OCI-M1 (cell line): ENCODE data around the gene OR10K1.
A peak's percentile ranks its signal among the peaks of the same experiment; 100 is the strongest.
"Not testable (repeated sequence)": the region's sequence is repeated elsewhere in the genome, so short reads cannot be mapped to it uniquely, and the experiment has no call there.

Source experiments
- DNase-seq: peaks from one replicate; lab custom pipeline; 2025; lab: John Stamatoyannopoulos, UW

Gene OR10K1, protein sequence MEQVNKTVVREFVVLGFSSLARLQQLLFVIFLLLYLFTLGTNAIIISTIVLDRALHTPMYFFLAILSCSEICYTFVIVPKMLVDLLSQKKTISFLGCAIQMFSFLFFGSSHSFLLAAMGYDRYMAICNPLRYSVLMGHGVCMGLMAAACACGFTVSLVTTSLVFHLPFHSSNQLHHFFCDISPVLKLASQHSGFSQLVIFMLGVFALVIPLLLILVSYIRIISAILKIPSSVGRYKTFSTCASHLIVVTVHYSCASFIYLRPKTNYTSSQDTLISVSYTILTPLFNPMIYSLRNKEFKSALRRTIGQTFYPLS

DNA sequence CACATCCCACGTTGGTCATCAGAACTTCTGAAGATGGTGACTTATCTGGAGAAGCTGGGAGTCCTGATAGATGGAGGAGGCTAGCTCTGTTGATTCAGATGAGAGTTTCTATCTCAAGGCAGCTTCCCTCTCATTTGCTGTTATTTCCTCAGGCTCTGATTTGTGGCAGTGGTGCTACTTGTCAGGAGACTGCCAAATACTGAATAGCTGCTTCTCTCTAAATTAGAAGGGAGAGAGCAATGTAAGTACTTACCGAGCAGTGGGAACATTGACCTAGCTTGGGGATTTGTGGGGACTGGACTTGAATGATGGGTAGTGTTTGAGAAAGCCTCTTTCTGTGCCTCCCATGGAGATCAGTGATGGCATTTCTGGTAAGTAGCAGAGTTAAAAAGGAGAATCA lies at the start of gene OR10K1:
Gene OR10K1, plus strand, starts transcription at position 301 of the 400 bp plus-strand sequence. CDS start 3,728 bp downstream, outside the sequence.
- DNase-seq: no peak

DNA sequence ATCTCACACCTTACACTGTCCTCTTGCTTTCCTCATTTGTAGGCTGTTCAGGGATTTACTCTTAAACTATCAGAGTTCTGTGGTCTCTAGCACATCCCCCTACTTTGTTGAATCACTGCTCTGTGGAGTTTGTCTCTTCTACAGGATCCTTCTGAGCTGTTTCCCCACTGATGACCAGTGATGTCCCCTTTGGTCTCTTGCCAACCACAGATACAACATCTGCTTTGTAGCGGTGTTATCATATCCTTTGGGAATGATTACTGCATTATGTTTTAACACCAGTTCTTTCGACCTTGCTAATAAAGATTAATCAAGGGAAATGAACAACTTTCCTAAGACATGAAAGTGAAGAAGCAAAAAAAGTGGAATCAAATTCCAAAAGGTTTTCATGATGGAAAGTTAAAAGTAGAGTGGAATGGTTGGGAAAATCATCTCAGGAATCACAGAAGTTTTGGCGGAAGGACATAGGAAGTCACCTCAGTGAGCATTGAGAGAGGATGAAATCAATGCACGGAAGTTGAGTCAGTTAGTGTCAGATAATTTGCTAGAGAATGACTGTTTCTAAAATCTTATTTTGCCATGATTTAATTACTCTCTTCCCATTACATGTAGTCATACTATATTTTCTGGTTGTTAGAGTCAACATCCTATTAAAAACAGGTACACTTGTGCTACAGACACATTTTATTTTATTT lies 46.8 kb upstream of the OR10K1 start:
- no peak for DNase-seq

DNA sequence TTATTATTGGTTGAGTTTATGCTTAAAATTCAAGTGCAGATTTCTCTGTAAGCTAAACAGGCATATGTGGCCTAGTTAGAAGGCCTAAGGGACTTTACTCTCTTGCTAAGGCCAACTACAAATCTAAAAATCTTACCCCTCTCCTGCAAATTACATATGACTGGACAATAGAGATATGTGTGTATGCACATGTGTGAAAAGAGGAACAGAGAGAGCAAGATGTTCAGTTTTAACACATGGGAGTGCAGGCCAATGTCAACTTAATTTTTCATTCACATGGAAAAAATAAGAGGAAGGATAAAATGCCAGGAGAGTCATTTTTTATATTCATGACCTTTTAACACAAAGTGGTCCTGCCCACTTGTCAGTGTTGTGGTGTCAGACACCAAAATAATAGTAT lies 44.0 kb upstream of the OR10K1 start:
- DNase-seq: no peak

DNA sequence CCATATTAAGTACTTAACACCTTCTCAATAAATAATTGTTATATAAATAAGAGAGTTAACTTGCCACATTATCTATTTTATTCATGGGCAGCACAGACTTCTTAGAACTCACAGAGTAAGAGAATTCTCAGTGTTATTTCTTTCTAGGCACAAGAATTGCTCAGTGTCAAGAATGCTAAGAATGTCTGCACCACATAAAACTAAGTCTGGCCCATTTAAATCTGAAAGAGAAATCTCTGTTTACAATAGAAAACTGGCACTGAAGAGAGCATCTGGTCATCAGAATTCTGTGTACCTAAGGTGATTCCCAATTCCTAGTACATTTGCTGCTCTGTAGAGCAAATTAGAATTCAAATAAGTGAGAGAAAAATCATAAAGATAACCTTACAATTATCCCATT lies 39.4 kb upstream of the OR10K1 start:
- DNase-seq: no peak

DNA sequence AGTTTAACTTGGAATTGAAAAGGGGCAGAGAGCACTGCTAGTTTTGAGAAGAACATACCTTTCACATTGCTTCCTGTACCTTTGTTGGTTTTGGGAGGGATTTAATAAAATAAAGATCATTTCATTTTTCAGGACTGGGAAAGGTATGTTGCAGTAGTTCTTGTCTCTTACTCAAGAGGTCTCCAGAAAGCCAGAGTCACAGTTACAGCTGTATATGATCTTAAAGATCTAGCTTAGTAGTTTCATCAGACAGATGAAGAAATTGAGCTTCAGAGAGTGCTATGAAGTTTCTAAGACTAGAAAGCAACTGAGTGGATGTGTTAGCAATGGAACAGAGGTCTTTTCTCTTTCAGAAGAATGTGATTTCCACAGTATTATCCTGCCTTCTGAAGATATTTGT lies 36.6 kb upstream of the OR10K1 start:
- DNase-seq: peak; percentile 41

DNA sequence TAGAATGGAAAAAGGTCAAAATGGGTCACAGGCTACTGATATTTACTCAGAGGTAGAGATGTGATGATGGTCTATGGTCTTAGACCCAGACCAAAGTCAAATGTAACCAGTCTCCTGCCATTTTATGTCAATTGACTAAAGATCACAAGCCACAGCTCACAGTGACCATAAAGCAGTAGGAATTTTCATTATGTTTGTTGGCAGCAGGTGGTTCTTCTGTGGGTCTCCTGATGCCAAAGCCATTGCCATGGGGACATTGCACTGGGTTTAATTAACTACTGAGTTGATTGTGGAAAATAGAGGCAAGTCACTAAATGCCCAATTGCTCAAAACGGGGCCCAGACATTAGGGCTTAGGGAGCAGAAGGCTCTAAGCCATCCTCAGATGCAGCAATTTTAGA lies 35.5 kb upstream of the OR10K1 start, which contains the start of gene OR10K2:
Gene OR10K2, minus strand, starts transcription at position 101 of the 400 bp plus-strand sequence. CDS start 5,371 bp downstream, outside the sequence.
- DNase-seq: no peak

DNA sequence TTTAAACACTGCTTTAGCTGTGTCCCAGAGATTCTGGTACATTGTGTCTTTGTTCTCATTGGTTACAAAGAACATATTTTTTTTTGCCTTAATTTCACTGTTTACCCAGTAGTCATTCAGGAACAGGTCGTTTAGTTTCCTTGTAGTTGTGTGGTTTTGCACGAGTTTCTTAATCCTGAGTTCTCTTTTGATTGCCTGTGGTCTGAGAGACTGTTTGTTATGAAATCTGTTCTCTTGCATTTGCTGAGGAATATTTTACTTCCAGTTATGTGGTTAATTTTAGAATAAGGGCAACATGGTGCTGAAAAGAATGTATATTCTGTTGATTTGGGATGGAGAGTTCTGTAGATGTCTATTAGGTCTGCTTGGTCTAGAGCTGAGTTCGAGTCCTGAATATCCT lies 31.5 kb upstream of the OR10K1 start:
- DNase-seq: not testable (repeated sequence)

DNA sequence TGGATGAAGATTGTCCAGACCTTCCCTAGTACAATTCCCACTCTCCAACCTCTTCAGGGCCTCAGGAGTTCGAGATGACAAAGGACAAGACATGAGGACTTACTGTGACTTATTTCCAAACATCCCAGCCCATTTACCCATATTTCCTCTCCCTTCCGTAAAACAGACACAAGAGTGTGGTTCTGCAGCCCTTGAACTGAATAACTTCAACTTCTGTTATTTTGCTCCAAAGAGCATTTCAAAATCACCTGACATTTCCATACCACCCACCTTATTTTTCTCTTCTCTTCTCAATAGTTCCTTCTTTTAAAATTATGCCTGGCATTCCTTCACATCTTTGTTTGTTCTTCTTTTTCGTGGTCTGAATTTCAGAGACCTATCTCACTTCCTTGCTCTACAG lies 26.9 kb upstream of the OR10K1 start:
- DNase-seq: no peak

DNA sequence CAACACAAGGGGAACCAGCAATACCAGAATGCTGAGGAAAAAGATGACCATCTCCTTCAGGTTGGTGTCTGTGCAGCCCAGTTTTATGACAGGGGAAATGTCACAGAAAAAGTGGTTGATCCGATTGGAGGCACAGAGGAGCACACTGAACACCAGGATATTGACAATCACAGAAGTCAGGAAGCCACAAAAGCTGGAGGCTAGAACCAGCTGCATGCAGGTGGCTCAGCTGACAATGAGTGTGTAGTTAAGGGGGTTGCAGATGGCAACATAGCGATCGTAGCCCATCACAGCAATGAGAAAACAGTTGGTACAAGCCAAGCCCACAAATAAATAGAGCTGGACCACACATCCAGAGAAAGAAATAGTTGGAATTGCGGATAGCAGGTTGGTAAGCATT lies 16.3 kb upstream of the OR10K1 start:
- DNase-seq: no peak

DNA sequence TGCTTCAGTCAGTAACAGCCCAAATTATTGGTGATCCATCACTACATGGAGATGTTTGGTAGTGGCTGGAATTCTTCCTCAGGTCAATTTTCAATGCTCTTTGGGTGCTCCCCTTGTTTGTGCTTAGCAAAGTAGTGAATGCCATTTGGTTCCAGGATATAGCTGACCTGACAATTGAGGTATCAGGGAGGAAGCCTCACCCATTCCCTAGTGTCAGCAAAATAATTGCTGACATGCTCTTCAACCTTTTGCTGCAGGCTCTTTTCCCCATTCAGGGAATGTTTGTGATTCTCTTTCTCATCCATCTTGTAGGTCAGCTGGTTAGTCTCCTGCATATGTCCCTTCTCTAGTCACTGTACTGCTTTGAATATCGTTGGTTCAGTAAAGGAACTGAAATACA lies 7.1 kb upstream of the OR10K1 start:
- no peak for DNase-seq

DNA sequence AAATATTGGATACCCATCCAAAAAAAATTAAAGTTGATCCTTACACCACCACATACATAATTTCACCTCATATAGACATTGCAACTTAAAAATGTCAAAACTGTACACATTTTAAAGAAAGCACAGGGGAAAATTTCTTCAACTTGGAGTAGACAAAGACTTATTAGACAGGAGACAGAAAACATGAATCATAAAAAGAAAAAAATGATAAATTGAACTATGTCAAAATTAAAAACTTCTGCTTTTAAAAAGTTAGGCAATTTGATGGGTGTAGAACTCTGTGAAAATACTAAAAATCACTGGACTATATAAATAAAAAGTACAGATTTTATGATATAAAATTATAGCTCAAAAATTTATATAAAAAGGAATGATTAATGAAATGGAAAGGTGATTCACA lies 4.4 kb upstream of the OR10K1 start:
- no peak for DNase-seq

DNA sequence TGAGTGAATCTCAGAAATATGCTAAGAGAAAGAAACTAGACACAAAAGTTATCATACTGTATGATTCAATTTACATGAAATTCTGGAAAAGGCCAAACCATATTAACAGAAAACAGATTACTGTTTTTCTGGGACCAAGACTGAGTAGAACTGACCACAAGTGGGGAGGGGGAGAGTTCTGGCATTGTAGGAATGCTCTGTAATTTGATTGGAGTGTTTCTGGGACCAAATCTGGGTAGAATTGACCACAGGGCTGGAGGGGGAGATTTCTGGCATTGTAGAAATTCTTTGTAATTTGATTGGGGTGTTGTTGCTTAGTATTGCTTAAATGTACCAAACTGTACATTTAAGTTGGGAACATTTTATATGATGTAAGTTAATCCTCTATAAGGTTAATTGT lies 3.4 kb upstream of the OR10K1 start:
- no peak for DNase-seq

DNA sequence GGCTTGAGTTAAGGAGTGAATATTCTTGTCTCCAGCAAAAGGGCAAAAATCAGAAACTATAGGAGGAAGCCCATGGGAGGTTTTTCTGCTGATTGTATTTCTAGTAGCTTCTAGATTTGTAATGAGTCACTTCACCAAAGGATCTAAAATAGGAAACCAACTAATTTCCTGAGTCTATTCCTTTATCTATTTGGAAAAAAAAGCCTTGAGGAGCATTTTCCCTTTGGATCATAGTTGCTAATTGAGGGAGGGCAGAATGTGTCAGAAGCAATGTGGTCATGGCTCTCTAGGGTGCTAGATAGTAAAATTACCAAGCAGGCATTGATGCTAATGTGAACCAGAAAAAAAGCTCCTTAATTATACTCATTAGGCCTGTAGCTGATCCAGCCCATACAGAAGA lies 10.3 kb downstream of the OR10K1 start, which contains the start of gene OR10R2:
Gene OR10R2, plus strand, starts transcription at position 301 of the 400 bp plus-strand sequence. CDS start 106 bp downstream, outside the sequence.
- DNase-seq: no peak

DNA sequence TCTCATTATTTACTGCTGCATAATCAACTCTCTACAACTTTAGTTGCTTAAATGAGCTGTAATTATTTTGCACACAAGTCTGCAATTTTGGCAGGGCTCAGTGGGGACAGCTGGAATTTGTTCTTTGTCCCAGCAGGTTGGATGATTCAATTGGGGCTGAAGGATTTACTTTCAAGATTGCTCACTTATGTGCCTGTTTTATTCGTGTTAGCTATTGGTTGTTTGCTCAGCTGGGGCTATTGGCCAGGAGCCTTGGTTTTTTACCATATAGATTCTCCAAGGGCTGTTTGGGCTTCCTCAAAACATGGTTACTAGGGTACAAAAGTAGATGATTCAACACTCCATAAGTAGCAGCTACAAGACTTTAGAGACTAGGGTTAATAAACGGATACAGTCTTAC lies 23.8 kb downstream of the OR10K1 start:
- no peak for DNase-seq

DNA sequence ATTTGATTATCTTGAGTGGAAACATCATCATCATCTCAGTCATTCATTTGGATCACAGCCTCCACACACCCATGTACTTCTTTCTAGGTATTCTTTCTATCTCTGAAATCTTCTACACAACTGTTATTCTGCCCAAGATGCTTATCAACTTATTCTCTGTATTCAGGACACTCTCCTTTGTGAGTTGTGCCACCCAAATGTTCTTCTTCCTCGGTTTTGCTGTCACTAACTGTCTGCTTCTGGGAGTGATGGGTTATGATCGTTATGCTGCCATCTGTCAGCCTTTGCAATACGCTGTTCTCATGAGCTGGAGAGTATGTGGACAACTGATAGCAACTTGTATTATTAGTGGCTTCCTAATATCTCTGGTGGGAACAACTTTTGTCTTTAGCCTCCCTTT lies 29.7 kb downstream of the OR10K1 start:
- DNase-seq: no peak

DNA sequence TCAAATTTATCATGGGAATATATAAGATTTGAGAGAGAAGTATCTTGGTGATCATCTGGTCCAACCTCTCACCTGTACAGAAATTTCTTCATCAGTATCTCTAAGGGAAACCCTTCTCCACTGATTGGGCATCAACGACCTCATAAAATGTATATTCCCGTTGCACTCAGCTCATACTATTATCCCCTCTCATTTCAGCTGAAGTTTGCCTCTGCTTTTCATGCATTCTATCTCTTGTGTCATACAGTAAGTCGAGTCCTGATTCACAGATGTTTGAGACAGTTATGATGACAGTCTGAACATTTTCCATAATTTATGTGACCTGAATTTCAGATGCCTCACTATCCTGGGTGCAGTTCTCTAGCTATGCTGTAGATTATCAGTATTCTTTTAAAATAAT lies 31.4 kb downstream of the OR10K1 start:
- DNase-seq: no peak

DNA sequence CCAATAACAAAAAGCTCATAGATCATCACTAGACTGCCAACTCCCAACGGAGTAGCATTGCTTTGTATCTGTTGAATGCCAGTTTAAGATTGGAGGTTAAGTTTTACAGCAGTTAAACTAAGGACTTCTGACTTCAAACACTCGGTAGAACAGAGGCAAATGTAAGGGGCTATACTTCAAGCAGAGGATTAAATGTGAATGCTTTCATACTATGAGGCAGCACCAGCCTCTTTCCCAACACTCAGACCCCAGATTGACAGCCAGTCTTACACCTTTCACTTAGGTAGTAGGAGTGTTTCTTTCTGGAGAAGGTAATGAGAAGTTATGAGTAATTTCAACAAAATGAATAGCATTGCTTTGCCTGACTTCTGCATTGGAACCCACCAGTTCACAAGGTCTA lies 33.2 kb downstream of the OR10K1 start:
- DNase-seq: no peak

DNA sequence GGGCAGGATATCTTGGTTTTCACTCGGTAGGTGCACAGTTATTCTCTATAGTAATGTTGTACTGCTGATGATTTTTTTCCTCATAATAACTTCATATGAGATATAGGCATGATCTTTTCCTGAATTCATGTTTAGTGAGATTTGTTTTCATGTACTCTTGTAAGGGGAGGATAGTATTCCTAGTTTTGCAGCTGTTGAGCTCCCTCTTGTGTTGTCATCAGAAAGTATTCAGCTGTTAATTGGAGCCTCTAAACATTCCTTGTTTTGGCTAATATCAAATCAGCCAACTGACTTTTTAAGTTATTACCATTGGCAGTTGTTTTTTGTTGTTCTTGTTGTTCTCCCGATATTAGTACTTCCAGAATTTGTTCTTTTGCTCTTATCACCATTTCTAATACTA lies 34.7 kb downstream of the OR10K1 start:
- DNase-seq: peak; percentile 68

DNA sequence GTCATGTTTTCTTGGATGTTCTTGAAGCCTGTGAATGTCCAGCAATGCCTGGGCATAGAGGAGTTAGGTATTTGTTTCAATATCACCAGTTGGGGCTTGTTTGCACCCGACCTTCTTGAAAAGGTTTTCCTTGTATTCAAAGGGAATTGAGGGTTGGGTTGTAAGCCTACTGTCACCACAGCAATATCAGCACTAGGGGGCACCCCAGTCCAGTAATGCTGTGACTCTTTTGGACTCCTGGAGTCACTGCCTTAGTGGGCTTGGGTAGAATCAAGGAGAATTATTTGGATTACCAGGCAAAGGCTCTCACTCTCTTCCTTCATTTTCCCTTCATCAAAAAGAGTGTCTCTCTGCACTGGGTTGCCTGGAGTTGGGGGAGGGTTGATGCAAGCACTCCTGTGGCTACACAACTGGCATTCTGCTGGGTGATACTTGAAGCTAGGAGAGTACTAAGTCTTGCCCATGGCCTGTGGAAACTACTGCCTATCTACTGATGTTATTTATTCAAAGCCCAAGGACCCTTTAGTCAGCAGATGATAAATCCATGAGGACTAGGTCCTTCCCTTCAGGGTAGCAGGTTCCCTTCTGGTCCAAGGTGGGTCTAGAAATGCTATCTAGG lies 44.8 kb downstream of the OR10K1 start:
- peak; percentile 74 for DNase-seq

DNA sequence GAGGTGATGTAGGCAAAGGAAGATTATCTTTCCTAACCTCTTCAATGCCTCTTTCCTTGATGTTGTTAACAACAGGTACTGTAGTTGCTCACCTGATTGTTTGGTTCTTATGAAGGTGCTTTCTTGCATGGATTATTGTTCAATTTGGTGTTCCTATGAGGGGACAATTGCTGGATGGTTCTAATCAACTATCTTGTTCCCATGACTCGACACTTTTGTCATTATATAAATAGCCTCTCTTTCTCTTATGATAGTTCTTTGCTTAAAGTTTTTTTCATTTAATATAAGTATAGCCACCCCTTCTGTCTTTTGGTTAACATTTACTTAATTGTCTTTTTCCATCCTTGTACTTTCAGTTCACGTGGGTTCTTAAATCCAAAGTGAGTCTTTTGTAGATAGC lies 45.9 kb downstream of the OR10K1 start:
- DNase-seq: no peak

DNA sequence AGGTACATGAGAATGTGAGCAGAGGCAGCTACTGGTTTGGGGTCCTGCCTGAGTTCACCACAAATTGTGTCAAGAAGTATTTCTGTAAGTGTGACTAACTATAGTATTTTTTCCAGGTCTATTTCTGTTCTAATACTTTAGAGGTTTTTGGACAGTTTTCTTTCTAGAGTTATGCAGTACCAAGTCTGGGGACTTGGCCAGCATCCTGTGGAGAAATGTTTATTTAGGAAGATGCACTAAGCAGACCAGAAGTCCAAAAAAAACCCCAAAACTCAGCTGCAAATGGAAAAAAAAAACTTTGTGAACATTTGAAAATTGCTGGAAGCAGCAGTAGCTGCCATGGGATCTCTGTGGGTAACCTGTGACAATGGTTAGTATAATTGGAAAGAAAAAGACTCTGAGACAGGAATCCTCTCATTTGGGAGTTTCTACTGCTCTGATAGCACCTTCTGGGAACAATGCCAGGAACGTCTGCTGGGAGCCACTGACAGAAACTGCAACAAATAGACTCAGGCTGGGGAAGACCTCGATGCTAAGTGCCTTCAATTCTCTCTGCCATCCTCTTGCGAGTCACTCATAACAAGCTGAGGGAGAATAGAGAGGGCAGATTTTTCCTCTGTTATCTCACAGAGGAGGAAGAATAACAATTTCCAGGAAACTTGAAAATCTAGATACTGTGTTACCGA lies 48.0 kb downstream of the OR10K1 start:
- peak; percentile 33 for DNase-seq

DNA sequence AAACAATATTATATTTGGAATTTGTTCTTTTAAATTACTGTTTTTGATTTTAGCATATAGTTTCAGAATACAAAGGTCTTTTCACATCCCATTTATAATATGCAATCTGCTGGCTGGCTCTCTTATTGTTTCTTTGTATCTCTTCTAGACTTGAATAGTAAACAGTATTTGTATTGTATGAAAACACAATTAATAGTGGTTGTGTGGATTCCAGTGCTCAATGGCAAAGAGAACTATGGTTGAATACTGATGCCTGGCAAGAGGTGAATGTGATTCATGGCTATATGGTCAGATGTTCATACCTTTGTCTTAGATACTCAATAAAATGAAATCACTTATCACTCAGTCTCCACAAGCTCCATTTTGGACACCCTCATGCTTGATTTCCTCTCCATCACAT lies 55.3 kb downstream of the OR10K1 start:
- DNase-seq: no peak
